K562 (cell line): ENCODE results near the gene STIL. TPM values are rescaled to one million over a fixed set of nuclear protein-coding genes. Genes with fewer than 3 reads are reported as not detected.

Experiments
- BRD9 ChIP-seq: fragments of 450-650 bp; IDR thresholded peaks from 2 replicates; pipeline ENCODE4 v1.6.1; 2018; ENCODE audit warnings: low read depth; ENCODE audit not compliant: partially characterized antibody
- CBX3 ChIP-seq, 2 experiments: IDR thresholded peaks; 1 replicate in 1 of 2; 2 replicates in 1 of 2; pipeline ENCODE4 v1.6.1; 2012; ENCODE audit warnings: inconsistent platforms in 2 of 2, low read length in 2 of 2, borderline replicate concordance in 1 of 2, control low read depth in 1 of 2
- CBX5 ChIP-seq: IDR thresholded peaks from 2 replicates; pipeline ENCODE4 v1.6.1; 2014; ENCODE audit warnings: low read depth, borderline replicate concordance
- ELF2 ChIP-seq: fragments of 250-450 bp; sonication (Bioruptor Pico); IDR thresholded peaks from 2 replicates; pipeline ENCODE4 v1.5.0; 2021; ENCODE audit warnings: mild to moderate bottlenecking
- EP400 ChIP-seq: fragments of 450-650 bp; IDR thresholded peaks from 2 replicates; pipeline ENCODE4 v1.6.1; 2017; ENCODE audit warnings: antibody characterized with exemption, mild to moderate bottlenecking, moderate library complexity
- ETV6 ChIP-seq, 3 experiments: fragments of 150-350 bp in 1 of 3; sonication (generic) in 1 of 3; formaldehyde crosslinking in 1 of 3; IDR thresholded peaks; 2 replicates each; pipeline versions ENCODE4 v1.6.1 to v1.8.0; 2014 to 2022; ENCODE audit warnings: borderline replicate concordance in 2 of 3, low read depth in 2 of 3, antibody characterized with exemption in 1 of 3, low read length in 1 of 3, mild to moderate bottlenecking in 1 of 3, missing genetic modification reagents in 1 of 3
- FOXK1 ChIP-seq: sonication (generic); formaldehyde crosslinking; IDR thresholded peaks from 2 replicates; pipeline ENCODE4 v1.8.0; 2022; ENCODE audit warnings: missing genetic modification reagents, mild to moderate bottlenecking, borderline replicate concordance
- GATAD2B ChIP-seq: fragments of 450-650 bp; IDR thresholded peaks from 2 replicates; pipeline ENCODE4 v1.6.1; 2017; ENCODE audit warnings: mild to moderate bottlenecking, borderline replicate concordance
- HBP1 ChIP-seq: fragments of 450-650 bp; formaldehyde crosslinking; IDR thresholded peaks from 2 replicates; pipeline ENCODE4 v1.4.0; 2022; ENCODE audit warnings: missing genetic modification characterization
- HMG20B ChIP-seq: fragments of 250-450 bp; sonication (Bioruptor Pico); IDR thresholded peaks from 2 replicates; pipeline ENCODE4 v1.5.0; 2021; ENCODE audit warnings: mild to moderate bottlenecking
- KDM1A ChIP-seq, 2 experiments: fragments of 450-650 bp; IDR thresholded peaks; 2 replicates each; pipeline ENCODE4 v1.6.1; 2016; ENCODE audit warnings: mild to moderate bottlenecking in 2 of 2
- MAFF ChIP-seq: IDR thresholded peaks from 2 replicates; pipeline ENCODE4 v1.6.1; 2012; ENCODE audit warnings: low read length, improper control_type of control experiment
- MAX ChIP-seq: sonication (generic); formaldehyde crosslinking; IDR thresholded peaks from 2 replicates; pipeline ENCODE4 v1.9.0; 2022; ENCODE audit warnings: mild to moderate bottlenecking, missing genetic modification reagents
- MLLT1 ChIP-seq, 2 experiments: fragments of 450-650 bp; IDR thresholded peaks; 2 replicates each; pipeline ENCODE4 v1.6.1; 2016
- MTA3 ChIP-seq: fragments of 450-650 bp; formaldehyde crosslinking; IDR thresholded peaks from 2 replicates; pipeline ENCODE4 v1.6.1; 2017; ENCODE audit warnings: mild to moderate bottlenecking, borderline replicate concordance
- NR1H2 ChIP-seq: sonication (generic); formaldehyde crosslinking; IDR thresholded peaks from 2 replicates; pipeline ENCODE4 v1.4.0; 2020; ENCODE audit warnings: mild to moderate bottlenecking, missing genetic modification reagents
- NRF1 ChIP-seq, 2 experiments: fragments of 450-650 bp; IDR thresholded peaks in 1 of 2; conservative IDR thresholded peaks in 1 of 2; 2 replicates each; pipeline ENCODE4 v1.6.1; 2014; ENCODE audit warnings: mild to moderate bottlenecking in 2 of 2
- STAT5A ChIP-seq: IDR thresholded peaks from 2 replicates; pipeline ENCODE4 v1.6.1; 2012; ENCODE audit warnings: low read length, inconsistent platforms, borderline replicate concordance
- TEAD4 ChIP-seq, 2 experiments: sonication (generic) in 1 of 2; formaldehyde crosslinking in 1 of 2; IDR thresholded peaks; 2 replicates each; pipeline versions ENCODE4 v1.6.1 to v1.8.0; 2012 to 2022; ENCODE audit warnings: borderline replicate concordance in 1 of 2, inconsistent platforms in 1 of 2, low read length in 1 of 2, mild to moderate bottlenecking in 1 of 2, missing genetic modification reagents in 1 of 2
- ZBTB8A ChIP-seq: fragments of 450-650 bp; IDR thresholded peaks from 2 replicates; pipeline ENCODE4 v1.6.1; 2018; ENCODE audit warnings: mild to moderate bottlenecking, moderate library complexity; ENCODE audit not compliant: partially characterized antibody
- ZFP30 ChIP-seq: fragments of 250-450 bp; sonication (Bioruptor Pico); IDR thresholded peaks from 2 replicates; pipeline ENCODE4 v1.8.0; 2022; ENCODE audit warnings: moderate library complexity, mild to moderate bottlenecking, inconsistent platforms, borderline replicate concordance
- ZFP36 ChIP-seq: fragments of 150-350 bp; IDR thresholded peaks from 2 replicates; pipeline ENCODE4 v1.6.1; 2018; ENCODE audit warnings: low read length, low read depth; ENCODE audit not compliant: partially characterized antibody
- ZZZ3 ChIP-seq: fragments of 450-650 bp; IDR thresholded peaks from 2 replicates; pipeline ENCODE4 v1.6.1; 2016; ENCODE audit warnings: antibody characterized with exemption, mild to moderate bottlenecking, moderate library complexity
- polyA plus RNA-seq, 8 experiments: library from polyadenylated mRNA; depleted of rRNA in 4 of 8; stranded (reverse) in 5 of 8; unstranded in 3 of 8; fragments of >200 nt; fragmentation: Nextera tagmentation in 2 of 8; fragmentation: Illumina TruSeq in 1 of 8; extraction: Ambion mirVana in 2 of 8; extraction: Trizol in 1 of 8; gene quantifications; 2 replicates each; pipeline versions ENCODE4 v1.2.1 to v1.2.3, GENCODE V29; 2011 to 2014; ENCODE audit warnings: inconsistent platforms in 1 of 8, missing spikeins in 1 of 8
- total RNA-seq, 7 experiments: library from RNA; depleted of rRNA in 6 of 7; stranded (reverse); fragments of >200 nt in 6 of 7; fragmentation: Illumina TruSeq in 2 of 7; extraction: Trizol in 2 of 7; gene quantifications; 2 replicates each; pipeline versions ENCODE4 v1.2.1 to v1.2.3, GENCODE V29; 2011 to 2021; ENCODE audit warnings: low replicate concordance in 1 of 7

Gene STIL
- total and polyA plus RNA-seq, 9 of the 15 experiments (the other 6 are each of a cell fraction or from before 2014, with no cell fraction given) = 10.5 to 77.4 (median 39.6) TPM

- TF ChIP-seq TEAD4 (IDR thresholded peaks at IDR 0.05; ENCODE audit: low read length) (peak; percentile 16; the same call in 1 of the 2 replicates), TEAD4 (CRISPR knock-in tag; IDR thresholded peaks at IDR 0.05; ENCODE audit: borderline replicate concordance) (no peak), BRD9 (peak; percentile 60), CBX3 (IDR thresholded peaks at IDR 0.05; ENCODE audit: borderline replicate concordance in 1 of 2, low read length in 2 of 2) (no peak), ZFP30 (CRISPR knock-in tag) (peak; percentile 74; the same call in 1 of the 2 replicates), HBP1 (no peak), ZBTB8A (no peak), ZFP36 (no peak), FOXK1 (CRISPR knock-in tag) (peak; percentile 34; the same call in 1 of the 2 replicates), MAFF (0 out of 2 replicates have a peak, but pooled peaks have one; percentile 3), MAX (CRISPR knock-in tag) (no peak), EP400 (peak; percentile 76), CBX5 (no peak), NRF1 (conservative IDR thresholded peaks at IDR 0.05 in 1 of 2, IDR thresholded peaks at IDR 0.05 in 1 of 2) (no peak), STAT5A (peak; percentile 67; the same call in 1 of the 2 replicates), KDM1A (IDR thresholded peaks at IDR 0.05) (peak; percentile 57 to 64), ELF2 (CRISPR knock-in tag) (0 out of 2 replicates have a peak, but pooled peaks have one; percentile 11), MLLT1 (IDR thresholded peaks at IDR 0.05) (peak; percentile 54 to 86), HMG20B (CRISPR knock-in tag) (no peak), NR1H2 (CRISPR knock-in tag) (no peak), GATAD2B (peak; percentile 69; the same call in 1 of the 2 replicates), ZZZ3 (peak; percentile 78), MTA3 (0 out of 2 replicates have a peak, but pooled peaks have one; percentile 8), ETV6 (IDR thresholded peaks at IDR 0.05; ENCODE audit: borderline replicate concordance in 1 of 2, low read depth in 2 of 2, low read length in 1 of 2) (no peak), ETV6 (CRISPR knock-in tag; IDR thresholded peaks at IDR 0.05; ENCODE audit: borderline replicate concordance) (no peak)
Measured at GRCh38 chr1:47229031-47229885, 84.7 kb downstream of the STIL start (continued).
